ENCODE results near the gene HK3. TPM values are rescaled to one million over a fixed set of nuclear protein-coding genes. Genes with fewer than 3 reads are reported as not detected.
A peak's percentile ranks its signal among the peaks of the same experiment; 100 is the strongest.

The HK3 gene
- total and polyA plus RNA-seq, 2 experiments from 2014 or later: not detected

- no peak for TF ChIP-seq ZNF462 (CRISPR knock-in tag; IDR thresholded peaks at IDR 0.05)
- no peak for TF ChIP-seq STAT1 (IDR thresholded peaks at IDR 0.05; ENCODE audit: unreplicated experiment)
- no peak for TF ChIP-seq EZH2phosphoT487 (IDR thresholded peaks at IDR 0.05; ENCODE audit: unreplicated experiment)
Observed at GRCh38 chr5:176880366-176881020, 18.7 kb downstream of the HK3 start (continued).

GRCh38 chr5:176879663-176880361, 19.3 kb downstream of the HK3 start:
- H3K27me3 ChIP-seq (ENCODE audit: insufficient read depth): no peaks in the 10 kb centered on the region
- H4K20me1 ChIP-seq (replicated peaks; ENCODE audit: insufficient read depth): no peaks in the 10 kb centered on the region
- H3K36me3 ChIP-seq (ENCODE audit: insufficient read depth): no peaks in the 10 kb centered on the region
- H3K4me3 ChIP-seq: no peak overlapping the region
- H3K27ac ChIP-seq (ENCODE audit: low read depth): no peak overlapping the region
- H3K4me1 ChIP-seq (ENCODE audit: insufficient read depth): no peaks in the 10 kb centered on the region
- peaks cover 16% of the 10 kb centered on the region for H3K27me3 Mint-ChIP-seq (ENCODE audit: insufficient read depth, low read depth, poor library complexity)
- ATAC-seq (no peak), DNase-seq (ENCODE audit: low spot score) (no peak)
- H3K27ac Mint-ChIP-seq: 0 out of 2 replicates have a peak overlapping the region, but pooled peaks have one; percentile 56
- H3K9me3 Mint-ChIP-seq: no peaks in the 10 kb centered on the region; the same call in 2 of the 3 replicates
- no peaks in the 10 kb centered on the region for H3K36me3 Mint-ChIP-seq (ENCODE audit: low read depth)
- H3F3A ChIP-seq (replicated peaks; ENCODE audit: low read depth): no peaks in the 10 kb centered on the region
- H3K4me3 Mint-ChIP-seq: no peak overlapping the region
- no peaks in the 10 kb centered on the region for H3K9me2 ChIP-seq (ENCODE audit: insufficient read depth)
- H3K4me1 Mint-ChIP-seq: peaks cover 14% of the 10 kb centered on the region; the same call in 2 of the 3 replicates
- H2AFZ ChIP-seq: no peak overlapping the region
- H3K4me2 ChIP-seq: no peak overlapping the region
- no peaks in the 10 kb centered on the region for H3K79me2 ChIP-seq (replicated peaks; ENCODE audit: insufficient read depth)
- TF ChIP-seq JUNB (IDR thresholded peaks at IDR 0.05; ENCODE audit: unreplicated experiment): no peak
- no peak for TF ChIP-seq ZNF114 (CRISPR knock-in tag; IDR thresholded peaks at IDR 0.05)
- no peak for TF ChIP-seq NANOG (IDR thresholded peaks at IDR 0.05; ENCODE audit: borderline replicate concordance)
- no peak for TF ChIP-seq ZNF462 (CRISPR knock-in tag; IDR thresholded peaks at IDR 0.05)
- TF ChIP-seq EZH2phosphoT487 (IDR thresholded peaks at IDR 0.05; ENCODE audit: unreplicated experiment): no peak
